Stimulated activated CD4-positive, alpha-beta T cell treated with anti-CD3 and anti-CD28 coated beads, Interleukin-4, amount 100 ng/mL, for 48 hours (primary cell): ENCODE results near the gene TRMT1.
"Not testable (repeated sequence)": the region's sequence is repeated elsewhere in the genome, so short reads cannot be mapped to it uniquely, and the experiment has no call there.

Source experiments
- DNase-seq, 2 donors: peaks; one replicate each; pipeline ENCODE4 v3.0.0-alpha.2; 2020; ENCODE audit warnings: low read depth in 2 of 2

The TRMT1 gene

GRCh38 chr19:13116282-13117175 is at the start of gene TRMT1:
TSS of gene TRMT1 (minus strand) at chr19:13116740. CDS start at chr19:13116399, 341 bp downstream.
- DNase-seq: peak; percentile 90 to 91

GRCh38 chr19:13166151-13166550 is 49.6 kb upstream of the TRMT1 start:
- DNase-seq: not testable (repeated sequence)

- no peak for DNase-seq
Measured at GRCh38 chr19:13165162-13165997, 48.8 kb upstream of the TRMT1 start.

- DNase-seq: peak; percentile 29 to 44
Measured at GRCh38 chr19:13164343-13165161, 48.0 kb upstream of the TRMT1 start.

- DNase-seq: peak; percentile 41 to 46
Measured at GRCh38 chr19:13163609-13164342, 47.2 kb upstream of the TRMT1 start.

- DNase-seq: peak; percentile 80 to 91
Measured at GRCh38 chr19:13162724-13163608, 46.4 kb upstream of the TRMT1 start.

GRCh38 chr19:13160557-13160956 is 44.0 kb upstream of the TRMT1 start:
- no peak for DNase-seq

GRCh38 chr19:13159713-13160112 is 43.2 kb upstream of the TRMT1 start:
- DNase-seq: no peak

GRCh38 chr19:13155472-13156359 is 39.2 kb upstream of the TRMT1 start:
- DNase-seq: peak in 1 of 2 donors; percentile 55

- peak; percentile 71 to 74 for DNase-seq
Measured at GRCh38 chr19:13154911-13155471, 38.5 kb upstream of the TRMT1 start.

GRCh38 chr19:13154241-13154778 is 37.8 kb upstream of the TRMT1 start:
- peak; percentile 62 to 74 for DNase-seq

- DNase-seq: no peak
Measured at GRCh38 chr19:13153569-13154240, 37.2 kb upstream of the TRMT1 start.

- DNase-seq: peak; percentile 94 to 98
Measured at GRCh38 chr19:13152974-13153568, 36.5 kb upstream of the TRMT1 start.

GRCh38 chr19:13152356-13152973 is 35.9 kb upstream of the TRMT1 start:
- DNase-seq: no peak

- DNase-seq: peak; percentile 92 to 93
Measured at GRCh38 chr19:13151605-13152355, 35.2 kb upstream of the TRMT1 start.
